Prostate gland (tissue), 2 donors: ENCODE results near the gene KCNN3.

Experiments used
- POLR2AphosphoS5 ChIP-seq: sonication (generic); formaldehyde crosslinking; IDR thresholded peaks from one replicate; pipeline ENCODE4 v1.6.1; 2017; ENCODE audit warnings: antibody characterized with exemption
- TF ChIP-seq, protein P1 (sequence below), 4 experiments: fragments of 200-600 bp in 2 of 4; fragments of 450-650 bp in 2 of 4; sonication (generic) in 2 of 4; IDR thresholded peaks; 1 replicate in 3 of 4; 2 replicates in 1 of 4; pipeline ENCODE4 v1.5.1; 2016 to 2019; ENCODE audit warnings: antibody characterized with exemption in 4 of 4, mild to moderate bottlenecking in 2 of 4, moderate library complexity in 2 of 4

DNA sequence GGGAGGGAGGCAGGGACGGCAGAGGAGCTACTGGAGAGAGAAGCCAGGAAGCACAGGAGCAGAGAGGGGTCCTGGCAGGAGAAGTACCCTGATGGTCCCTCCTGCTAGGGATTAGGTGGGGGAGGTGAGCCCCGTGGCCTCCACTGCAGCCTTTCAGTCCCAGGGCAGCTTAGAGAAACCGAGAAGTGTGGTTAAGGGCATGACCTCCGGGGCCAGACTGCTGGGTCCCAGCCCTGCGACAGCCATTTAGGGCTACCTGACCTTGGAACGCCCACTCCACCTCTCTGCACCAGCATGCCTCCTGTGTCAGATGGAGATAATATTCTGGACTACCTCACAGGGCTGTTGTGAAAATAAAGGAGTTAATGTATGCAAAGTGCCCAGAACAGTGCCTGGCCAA is 47.4 kb downstream of the KCNN3 start:
- TF ChIP-seq, protein P1, sequence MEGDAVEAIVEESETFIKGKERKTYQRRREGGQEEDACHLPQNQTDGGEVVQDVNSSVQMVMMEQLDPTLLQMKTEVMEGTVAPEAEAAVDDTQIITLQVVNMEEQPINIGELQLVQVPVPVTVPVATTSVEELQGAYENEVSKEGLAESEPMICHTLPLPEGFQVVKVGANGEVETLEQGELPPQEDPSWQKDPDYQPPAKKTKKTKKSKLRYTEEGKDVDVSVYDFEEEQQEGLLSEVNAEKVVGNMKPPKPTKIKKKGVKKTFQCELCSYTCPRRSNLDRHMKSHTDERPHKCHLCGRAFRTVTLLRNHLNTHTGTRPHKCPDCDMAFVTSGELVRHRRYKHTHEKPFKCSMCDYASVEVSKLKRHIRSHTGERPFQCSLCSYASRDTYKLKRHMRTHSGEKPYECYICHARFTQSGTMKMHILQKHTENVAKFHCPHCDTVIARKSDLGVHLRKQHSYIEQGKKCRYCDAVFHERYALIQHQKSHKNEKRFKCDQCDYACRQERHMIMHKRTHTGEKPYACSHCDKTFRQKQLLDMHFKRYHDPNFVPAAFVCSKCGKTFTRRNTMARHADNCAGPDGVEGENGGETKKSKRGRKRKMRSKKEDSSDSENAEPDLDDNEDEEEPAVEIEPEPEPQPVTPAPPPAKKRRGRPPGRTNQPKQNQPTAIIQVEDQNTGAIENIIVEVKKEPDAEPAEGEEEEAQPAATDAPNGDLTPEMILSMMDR (IDR thresholded peaks at IDR 0.05): no peak
- no peak for TF ChIP-seq POLR2AphosphoS5
